Ectodermal cell (in vitro differentiated cells): ENCODE data around the gene PTRH1.

ENCODE experiments used
- H3K27ac ChIP-seq: 2 replicates; pipeline ENCODE4 v1.7.0; 2013; ENCODE audit warnings: mild to moderate bottlenecking, low read depth, low read length; ENCODE audit not compliant: insufficient read depth, poor library complexity, severe bottlenecking
- H3K27me3 ChIP-seq: 2 replicates; pipeline ENCODE4 v1.7.0; 2013; ENCODE audit warnings: mild to moderate bottlenecking, low read length; ENCODE audit not compliant: insufficient read depth, control insufficient read depth, poor library complexity, severe bottlenecking
- H3K36me3 ChIP-seq: one replicate; pipeline ENCODE4 v1.7.0; 2013; ENCODE audit warnings: low read length; ENCODE audit not compliant: control insufficient read depth, insufficient read depth
- H3K4me1 ChIP-seq: one replicate; pipeline ENCODE4 v1.7.0; 2013; ENCODE audit warnings: low read length; ENCODE audit not compliant: control insufficient read depth, insufficient read depth
- H3K4me3 ChIP-seq: 2 replicates; pipeline ENCODE4 v1.7.0; 2013; ENCODE audit warnings: low read depth, low read length, control low read depth; ENCODE audit not compliant: insufficient read depth
- H3K9me3 ChIP-seq: 2 replicates; pipeline ENCODE4 v1.7.0; 2013; ENCODE audit warnings: mild to moderate bottlenecking, low read length, moderate library complexity; ENCODE audit not compliant: control insufficient read depth
- WGBS, 2 experiments: methylation state at CpG; one replicate each; pipeline ENCODE4 v1.1.7; 2013; ENCODE audit warnings: missing lambda C conversion rate in 2 of 2; 5-methylcytosine and 5-hydroxymethylcytosine counted together

Gene PTRH1

DNA sequence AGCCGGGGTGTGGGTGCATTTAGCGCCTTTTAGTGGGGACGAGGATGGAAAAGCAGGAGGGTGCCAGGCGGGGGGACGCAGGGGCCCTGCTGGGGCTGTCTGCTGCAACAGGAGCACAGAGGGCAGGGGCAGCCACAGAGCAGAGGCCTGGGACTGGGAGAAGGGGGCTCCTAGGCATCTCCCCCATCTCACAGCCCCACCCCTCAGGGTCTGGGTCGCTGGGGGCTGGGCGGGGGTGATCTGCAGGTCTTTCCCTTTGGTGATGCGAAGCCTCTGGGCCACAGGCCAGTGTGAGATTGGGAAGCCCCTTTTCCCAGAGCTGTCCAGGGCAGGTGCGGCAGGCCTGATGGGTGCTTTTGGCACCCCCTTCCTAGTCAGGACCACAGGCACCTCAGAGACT is 14.8 kb upstream of the PTRH1 start:
- no peaks in the 10 kb centered on the region for H3K27me3 ChIP-seq
- no peaks in the 10 kb centered on the region for H3K36me3 ChIP-seq
- WGBS, 2 experiments, result 88 to 91% methylated on average over 9 of the region's 9 CpGs

DNA sequence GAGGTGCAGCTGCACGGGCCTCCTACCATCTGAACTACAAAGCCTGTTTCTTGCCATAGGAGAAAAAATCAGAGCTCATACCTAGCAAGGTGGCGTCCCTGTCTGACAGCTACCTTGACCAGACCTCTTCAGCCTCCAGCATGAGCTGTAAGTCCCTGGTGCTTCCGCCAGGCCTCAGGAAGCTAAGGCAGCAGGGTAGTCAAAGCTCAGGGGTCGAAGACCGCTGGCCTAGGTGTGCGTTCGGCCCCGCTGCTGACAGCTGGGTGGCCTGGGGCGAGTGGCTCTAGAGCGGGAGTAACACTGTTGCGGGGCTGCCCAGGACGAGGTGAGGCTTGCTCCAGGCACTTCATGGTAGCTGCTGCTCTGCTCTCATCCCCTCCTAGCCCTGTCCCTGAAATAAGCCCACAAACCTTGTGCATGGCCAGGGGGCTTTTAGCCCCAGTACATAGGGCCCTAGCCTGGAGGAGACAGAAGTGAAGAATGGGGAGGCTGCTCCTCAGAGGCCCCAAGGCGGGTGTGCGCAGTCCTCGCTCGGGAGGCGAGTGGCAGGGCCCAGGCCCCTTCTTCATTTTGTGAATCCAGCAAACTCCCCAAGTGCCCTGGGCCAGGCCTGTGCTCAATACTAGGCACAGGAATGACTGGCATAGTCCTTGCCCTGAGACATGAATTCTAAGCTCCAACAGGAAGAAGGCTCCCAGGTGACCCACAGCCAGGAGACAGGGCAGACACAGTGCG is 14.2 kb upstream of the PTRH1 start:
- Histone ChIP-seq H3K4me1 (peaks cover 4% of the 10 kb centered on the region), H3K4me3 (no peak overlapping the region), H3K9me3 (no peaks in the 10 kb centered on the region), H3K36me3 (no peaks in the 10 kb centered on the region), H3K27me3 (no peaks in the 10 kb centered on the region), H3K27ac (no peak overlapping the region)
- WGBS, 2 experiments, result 90 to 91% methylated on average over 18 of the region's 18 CpGs

More for the DNA sequence above, 14.8 kb upstream of the PTRH1 start:
- H3K4me1 ChIP-seq, result peaks cover 4% of the 10 kb centered on the region
- no peak overlapping the region for H3K4me3 ChIP-seq
- H3K9me3 ChIP-seq, result no peaks in the 10 kb centered on the region
- H3K27ac ChIP-seq, result no peak overlapping the region

DNA sequence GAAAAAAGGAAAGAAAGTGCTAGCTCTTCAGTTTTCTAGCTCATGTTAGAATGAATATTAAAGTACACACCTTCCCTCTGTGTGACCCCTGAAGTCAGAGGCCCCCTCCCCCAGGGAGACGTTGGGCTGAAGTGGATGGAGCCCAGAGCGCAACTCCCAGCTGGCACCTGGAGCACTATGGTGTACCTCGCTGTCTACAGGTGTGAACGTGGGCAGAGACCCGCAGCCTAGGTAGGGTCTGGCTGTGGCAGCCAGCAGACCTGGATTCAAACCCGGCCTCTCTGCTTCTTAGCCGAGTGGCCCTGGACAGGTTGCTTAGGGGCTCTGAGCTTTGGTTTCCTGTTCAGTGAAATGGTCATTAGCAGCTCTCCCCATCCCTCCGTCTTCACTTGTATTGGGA is 13.3 kb upstream of the PTRH1 start:
- WGBS, 2 experiments, result 92% methylated on average over 7 to 8 of the region's 8 CpGs
- H3K4me1 ChIP-seq, result peaks cover 7% of the 10 kb centered on the region
- H3K36me3 ChIP-seq, result no peaks in the 10 kb centered on the region
- no peak overlapping the region for H3K4me3 ChIP-seq
- no peak overlapping the region for H3K27ac ChIP-seq
- H3K9me3 ChIP-seq, result no peaks in the 10 kb centered on the region
- no peaks in the 10 kb centered on the region for H3K27me3 ChIP-seq

DNA sequence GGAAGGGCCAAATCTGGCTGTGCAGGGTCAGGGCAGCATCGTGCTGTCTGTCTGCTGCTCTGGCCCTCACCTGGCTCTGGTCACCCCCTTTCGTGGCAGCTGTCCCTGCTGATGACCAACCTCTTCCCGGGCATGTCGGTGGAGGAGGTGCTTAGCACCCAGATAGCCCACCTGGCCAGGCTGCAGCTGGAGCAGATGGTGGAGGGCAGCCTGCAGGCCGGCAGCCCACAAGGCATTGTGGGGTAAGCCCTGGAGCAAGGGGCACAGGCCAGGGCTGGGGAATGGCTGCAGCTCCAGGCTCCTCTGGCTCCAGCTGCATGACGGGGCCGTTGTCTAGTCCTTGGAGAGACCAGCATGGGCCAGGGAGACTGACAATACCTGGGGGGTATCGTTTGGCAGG is 11.4 kb upstream of the PTRH1 start:
- Histone ChIP-seq H3K4me3 (no peak overlapping the region), H3K36me3 (no peaks in the 10 kb centered on the region), H3K27me3 (no peaks in the 10 kb centered on the region), H3K4me1 (peaks cover 7% of the 10 kb centered on the region), H3K27ac (no peak overlapping the region), H3K9me3 (no peaks in the 10 kb centered on the region)
- 86% methylated on average over 8 of the region's 8 CpGs for WGBS, 2 experiments

DNA sequence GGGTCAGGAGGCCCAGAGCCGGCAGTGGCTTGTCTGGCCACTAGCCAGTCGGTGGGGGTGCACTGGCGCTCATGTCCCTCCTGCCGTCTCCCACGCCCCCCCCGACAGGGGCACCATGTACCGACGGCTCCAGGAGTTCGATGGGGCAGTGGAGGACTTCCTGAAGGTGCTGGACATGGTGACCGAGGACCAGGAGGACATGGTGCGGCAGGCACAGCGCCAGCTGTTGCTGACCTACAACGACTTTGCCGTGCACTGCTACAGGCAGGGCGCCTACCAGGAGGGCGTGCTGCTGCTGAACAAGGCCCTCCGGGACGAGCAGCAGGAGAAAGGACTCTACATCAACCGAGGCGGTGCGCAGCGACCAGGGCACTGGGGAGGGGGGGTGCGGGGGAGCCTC is 8.5 kb upstream of the PTRH1 start:
- 84 to 85% methylated on average over 23 of the region's 23 CpGs for whole genome bisulfite sequencing, 2 experiments
- Histone ChIP-seq H3K27ac (no peak overlapping the region), H3K4me1 (peaks cover 7% of the 10 kb centered on the region), H3K27me3 (no peaks in the 10 kb centered on the region), H3K9me3 (no peaks in the 10 kb centered on the region), H3K4me3 (no peak overlapping the region), H3K36me3 (no peaks in the 10 kb centered on the region)

DNA sequence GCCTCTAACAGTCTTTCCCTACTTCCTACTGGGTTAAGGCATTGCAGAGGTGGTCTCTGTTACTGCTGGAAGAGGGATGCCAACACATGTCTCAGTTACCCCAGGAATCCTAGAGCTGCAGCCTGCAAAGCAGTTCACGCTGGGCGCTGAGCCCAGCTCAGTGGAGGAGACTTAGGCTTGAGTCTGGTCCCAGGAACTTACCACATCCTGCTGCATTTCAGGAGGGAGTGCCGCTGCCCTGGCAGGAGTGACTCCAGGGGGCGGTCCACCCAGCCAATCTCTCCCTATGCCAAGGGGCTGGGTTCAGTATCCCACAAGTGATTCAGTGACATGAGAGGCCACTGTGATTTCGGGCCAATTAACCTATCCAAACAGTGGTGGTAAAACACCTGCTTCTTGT is 8.0 kb upstream of the PTRH1 start:
- Histone ChIP-seq H3K36me3 (no peaks in the 10 kb centered on the region), H3K27ac (no peak overlapping the region), H3K27me3 (no peaks in the 10 kb centered on the region), H3K4me1 (peaks cover 7% of the 10 kb centered on the region), H3K9me3 (no peaks in the 10 kb centered on the region), H3K4me3 (no peak overlapping the region)
- WGBS, 2 experiments, result 90 to 95% methylated on average over 5 of the region's 5 CpGs

DNA sequence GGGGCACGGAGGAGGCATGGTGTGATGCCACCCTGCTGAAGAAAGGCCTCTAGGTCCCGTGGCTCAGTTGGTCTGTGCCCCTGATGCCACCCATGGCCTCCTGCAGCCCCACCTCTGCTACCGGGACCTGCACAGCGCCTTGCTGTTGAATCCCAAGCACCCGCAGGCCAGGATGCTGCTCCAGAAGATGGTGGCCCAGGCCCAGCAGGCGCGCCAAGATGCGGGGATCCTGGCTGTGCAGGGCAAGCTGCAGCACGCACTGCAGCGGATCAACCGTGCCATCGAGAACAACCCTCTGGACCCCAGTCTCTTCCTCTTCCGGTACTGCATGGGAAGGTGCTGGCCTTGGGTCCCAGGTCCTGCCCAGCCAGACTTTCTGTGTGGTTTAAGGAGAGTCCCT is 7.5 kb upstream of the PTRH1 start:
- 93 to 97% methylated on average over 13 of the region's 13 CpGs for WGBS, 2 experiments

DNA sequence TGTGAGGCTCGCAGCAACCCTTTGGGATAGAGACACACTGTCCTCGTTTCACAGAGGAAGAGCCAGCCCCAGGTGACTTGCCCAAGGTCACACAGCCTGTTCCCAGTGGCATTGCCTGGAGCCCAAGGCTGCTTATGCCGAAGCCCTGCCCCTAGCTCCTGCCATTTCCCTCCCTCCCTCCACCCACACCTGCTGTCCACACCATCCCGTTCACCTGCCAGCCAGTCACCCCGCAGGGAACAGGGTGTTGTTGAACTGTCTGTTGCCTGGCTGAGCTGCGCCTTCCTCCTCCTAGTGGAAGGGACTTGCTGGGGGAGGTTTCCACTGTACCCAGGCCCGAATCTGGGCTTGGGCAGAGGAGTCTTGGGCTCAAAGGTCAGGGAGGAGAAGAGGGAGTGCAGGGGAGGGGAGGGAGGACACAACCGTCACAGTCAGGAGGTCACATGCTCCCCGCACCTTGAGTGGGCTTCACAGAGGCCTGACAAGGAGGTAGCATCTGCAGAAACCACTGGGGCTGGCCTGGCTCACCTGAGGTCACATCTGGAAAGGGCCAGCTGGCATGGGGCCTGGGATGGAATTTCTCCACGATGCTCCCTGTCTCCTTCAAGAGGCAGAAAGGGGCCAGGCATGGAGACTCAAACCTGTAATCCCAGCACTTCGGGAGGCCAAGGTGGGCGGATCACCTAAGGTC is 6.7 kb upstream of the PTRH1 start:
- no peaks in the 10 kb centered on the region for H3K9me3 ChIP-seq
- WGBS, 2 experiments, result 84 to 85% methylated on average over 12 of the region's 12 CpGs
- H3K36me3 ChIP-seq, result no peaks in the 10 kb centered on the region
- peaks cover 7% of the 10 kb centered on the region for H3K4me1 ChIP-seq
- H3K4me3 ChIP-seq, result no peak overlapping the region
- no peaks in the 10 kb centered on the region for H3K27me3 ChIP-seq
- H3K27ac ChIP-seq, result no peak overlapping the region

More for the DNA sequence above, 7.5 kb upstream of the PTRH1 start:
- Histone ChIP-seq H3K27me3 (no peaks in the 10 kb centered on the region), H3K27ac (no peak overlapping the region), H3K36me3 (no peaks in the 10 kb centered on the region), H3K9me3 (no peaks in the 10 kb centered on the region), H3K4me3 (no peak overlapping the region), H3K4me1 (peaks cover 7% of the 10 kb centered on the region)

DNA sequence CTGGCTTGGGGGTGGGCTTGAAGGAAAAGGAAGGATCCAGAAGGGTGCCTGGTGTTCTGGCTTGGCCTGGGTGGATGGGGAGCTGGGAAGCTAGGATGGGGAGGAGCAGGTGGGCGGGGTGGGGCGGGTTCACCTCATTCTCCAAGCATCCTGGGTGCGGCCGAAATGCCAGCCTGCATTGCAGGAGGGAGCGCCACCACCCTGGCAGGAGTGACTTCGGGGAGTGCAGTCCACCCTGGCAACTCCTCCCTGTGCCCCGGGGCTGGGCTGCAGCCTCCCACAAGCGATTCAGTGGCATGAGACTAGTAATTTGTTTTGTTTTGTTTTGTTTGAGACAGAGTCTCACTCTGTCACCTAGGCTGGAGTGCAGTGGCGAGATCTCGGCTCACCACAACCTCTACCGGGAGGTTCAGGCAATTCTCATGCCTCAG is 5.9 kb upstream of the PTRH1 start:
- Histone ChIP-seq H3K27me3 (no peaks in the 10 kb centered on the region), H3K27ac (no peak overlapping the region), H3K36me3 (no peaks in the 10 kb centered on the region), H3K4me3 (no peak overlapping the region), H3K4me1 (peaks cover 7% of the 10 kb centered on the region), H3K9me3 (no peaks in the 10 kb centered on the region)
- WGBS, 2 experiments, result 74% methylated on average over 11 of the region's 11 CpGs

DNA sequence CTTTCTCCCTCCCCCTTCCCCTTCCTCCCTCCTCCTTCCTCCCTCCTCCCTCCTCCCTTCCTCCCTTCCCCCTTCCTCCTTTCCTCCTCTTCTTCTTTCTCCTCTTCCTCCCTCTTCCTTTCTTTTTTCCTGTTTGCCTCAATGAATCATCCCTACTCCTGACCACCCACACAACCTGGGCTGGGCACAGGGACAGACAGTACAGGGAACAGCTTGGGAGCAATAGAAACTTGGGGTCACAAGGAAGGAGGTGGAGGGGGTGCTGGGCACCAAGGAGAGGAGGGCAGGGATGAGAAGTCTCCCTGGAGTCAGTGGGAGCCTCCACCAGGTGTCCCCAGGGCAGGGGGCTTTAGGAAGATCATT is 5.4 kb upstream of the PTRH1 start:
- peaks cover 7% of the 10 kb centered on the region for H3K4me1 ChIP-seq
- no peaks in the 10 kb centered on the region for H3K36me3 ChIP-seq
- no peaks in the 10 kb centered on the region for H3K27me3 ChIP-seq
- H3K4me3 ChIP-seq, result no peak overlapping the region
- H3K9me3 ChIP-seq, result no peaks in the 10 kb centered on the region
- no peak overlapping the region for H3K27ac ChIP-seq
